ENCODE measurements around the gene CDK14.

CDK14 gene

DNA sequence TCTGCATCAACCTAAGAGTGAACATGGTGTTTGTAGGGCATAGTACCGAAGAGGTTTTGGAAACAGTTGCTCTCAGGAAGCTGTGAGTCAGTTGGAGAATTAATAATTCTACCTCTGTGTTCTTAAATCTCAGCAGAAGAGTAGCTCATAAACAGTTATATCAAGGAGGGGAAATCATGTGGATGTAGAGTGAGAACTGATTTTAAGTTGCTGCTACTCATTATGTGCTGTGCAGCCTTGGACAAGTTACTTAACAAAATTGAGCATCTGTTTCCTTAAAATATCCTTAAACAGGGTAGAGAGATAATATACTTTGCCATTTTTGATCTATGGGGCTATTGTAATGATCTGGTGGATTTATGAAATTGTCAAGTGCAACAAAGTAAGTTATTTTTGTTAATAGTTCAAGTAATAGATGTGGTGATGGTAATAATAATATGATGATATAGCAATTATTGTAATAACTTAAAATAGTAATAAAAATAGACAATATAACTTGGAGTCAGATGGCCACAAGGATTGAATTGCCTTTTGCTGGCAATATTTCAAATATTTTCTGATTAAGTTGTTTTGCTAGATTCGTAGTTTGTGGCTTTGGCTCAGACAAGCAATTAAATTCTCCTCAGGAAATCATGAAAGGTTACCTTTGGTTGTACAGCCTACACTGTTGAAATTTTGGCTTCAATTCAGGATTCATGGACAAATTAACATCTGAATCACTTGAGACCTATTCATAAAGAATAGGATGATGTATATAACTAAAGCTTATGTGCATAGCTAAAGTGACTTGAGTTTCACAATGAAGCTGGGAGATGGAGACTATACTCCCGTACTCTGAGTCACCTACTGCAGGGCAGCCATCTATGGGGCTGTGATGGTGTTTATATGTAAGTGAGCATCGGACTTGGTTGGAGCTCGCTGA lies 228.5 kb downstream of the CDK14 start:
- ATAC-seq (replicated peaks; ENCODE audit: extremely low read depth, poor library complexity, severe bottlenecking) (no peak), DNase-seq (ENCODE audit: low spot score in 2 of 2) (no peak)
- Mint-ChIP-seq H3K27ac (ENCODE audit: low read depth) (no peak overlapping the region), H3K4me3 (no peak overlapping the region), H3K9me3 (peaks cover 24% of the 10 kb centered on the region), H3K4me1 (no peaks in the 10 kb centered on the region), H3K27me3 (no peaks in the 10 kb centered on the region), H3K36me3 (ENCODE audit: insufficient read depth) (no peaks in the 10 kb centered on the region)

DNA sequence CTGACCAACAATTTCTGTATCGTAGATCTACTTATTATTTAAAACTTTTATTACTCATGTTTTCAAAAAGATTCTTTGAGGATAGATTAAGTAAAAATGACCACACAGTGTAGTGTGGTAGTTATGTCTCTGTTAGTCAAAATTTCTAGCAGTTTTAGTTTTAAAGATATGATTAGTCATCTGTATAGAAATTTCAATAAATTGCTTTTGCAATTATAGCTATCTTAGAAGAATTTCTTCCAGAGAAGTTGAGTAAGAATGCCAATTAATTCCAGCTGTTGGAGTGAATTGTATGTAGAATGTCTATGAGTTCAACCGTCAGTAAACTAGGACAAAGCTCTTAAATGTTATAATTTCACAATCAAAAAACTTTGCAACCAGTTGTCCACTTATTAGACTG lies 229.7 kb downstream of the CDK14 start:
- no peak for ATAC-seq (replicated peaks; ENCODE audit: extremely low read depth, poor library complexity, severe bottlenecking)
- H3K36me3 Mint-ChIP-seq (ENCODE audit: insufficient read depth): no peaks in the 10 kb centered on the region
- DNase-seq (ENCODE audit: low spot score in 2 of 2): no peak
- no peak overlapping the region for H3K4me3 Mint-ChIP-seq
- no peaks in the 10 kb centered on the region for H3K27me3 Mint-ChIP-seq
- no peak overlapping the region for H3K27ac Mint-ChIP-seq (ENCODE audit: low read depth)
- peaks cover 18% of the 10 kb centered on the region for H3K9me3 Mint-ChIP-seq
- no peaks in the 10 kb centered on the region for H3K4me1 Mint-ChIP-seq

DNA sequence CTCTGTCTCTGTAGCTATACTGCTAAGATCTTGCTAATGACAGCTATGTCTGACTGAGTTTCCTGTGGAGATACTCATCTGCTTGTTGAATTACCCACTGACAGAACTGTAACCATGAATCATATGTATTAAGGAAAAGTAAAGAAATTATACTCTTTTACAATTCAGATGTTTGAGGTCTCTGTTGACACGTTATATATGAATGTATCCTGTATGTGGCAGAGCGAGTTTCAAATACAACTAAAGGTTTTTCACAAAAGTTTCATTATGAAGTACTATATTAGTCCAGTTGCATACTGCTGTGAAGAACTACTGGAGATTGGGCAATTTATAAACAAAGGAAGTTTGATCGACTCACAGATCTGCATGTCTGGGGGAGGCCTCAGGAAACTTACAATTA lies 232.5 kb downstream of the CDK14 start:
- ATAC-seq (replicated peaks; ENCODE audit: extremely low read depth, poor library complexity, severe bottlenecking): no peak
- no peak overlapping the region for H3K4me3 Mint-ChIP-seq
- no peaks in the 10 kb centered on the region for H3K4me1 Mint-ChIP-seq
- H3K9me3 Mint-ChIP-seq: peaks cover 23% of the 10 kb centered on the region
- DNase-seq (ENCODE audit: low spot score in 2 of 2): no peak
- H3K27ac Mint-ChIP-seq (ENCODE audit: low read depth): no peak overlapping the region
- no peaks in the 10 kb centered on the region for H3K36me3 Mint-ChIP-seq (ENCODE audit: insufficient read depth)
- no peaks in the 10 kb centered on the region for H3K27me3 Mint-ChIP-seq

DNA sequence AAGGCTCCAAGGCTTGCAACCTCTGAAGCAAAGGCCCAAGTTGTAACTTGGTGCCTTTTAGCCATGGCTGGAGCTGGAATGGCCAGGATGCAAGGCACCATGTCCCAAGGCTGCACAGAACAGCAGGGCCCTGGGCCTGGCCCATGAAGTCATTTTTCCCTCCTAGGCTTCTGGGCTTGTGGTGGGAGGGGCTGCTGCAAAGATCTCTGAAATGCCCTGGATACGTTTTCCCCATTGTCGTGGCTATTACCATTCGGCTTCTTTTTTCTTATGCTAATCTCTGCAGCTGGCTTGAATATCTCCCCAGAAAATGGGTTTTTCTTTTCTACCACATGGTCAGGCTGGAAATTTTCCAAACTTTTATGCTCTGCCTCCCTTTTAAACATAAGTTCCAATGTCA lies 234.2 kb downstream of the CDK14 start:
- no peak overlapping the region for H3K4me3 Mint-ChIP-seq
- no peaks in the 10 kb centered on the region for H3K27me3 Mint-ChIP-seq
- H3K9me3 Mint-ChIP-seq: peaks cover 37% of the 10 kb centered on the region
- ATAC-seq (replicated peaks; ENCODE audit: extremely low read depth, poor library complexity, severe bottlenecking) (no peak), DNase-seq (ENCODE audit: low spot score in 2 of 2) (no peak)
- H3K36me3 Mint-ChIP-seq (ENCODE audit: insufficient read depth): no peaks in the 10 kb centered on the region
- no peak overlapping the region for H3K27ac Mint-ChIP-seq (ENCODE audit: low read depth)
- H3K4me1 Mint-ChIP-seq: no peaks in the 10 kb centered on the region

DNA sequence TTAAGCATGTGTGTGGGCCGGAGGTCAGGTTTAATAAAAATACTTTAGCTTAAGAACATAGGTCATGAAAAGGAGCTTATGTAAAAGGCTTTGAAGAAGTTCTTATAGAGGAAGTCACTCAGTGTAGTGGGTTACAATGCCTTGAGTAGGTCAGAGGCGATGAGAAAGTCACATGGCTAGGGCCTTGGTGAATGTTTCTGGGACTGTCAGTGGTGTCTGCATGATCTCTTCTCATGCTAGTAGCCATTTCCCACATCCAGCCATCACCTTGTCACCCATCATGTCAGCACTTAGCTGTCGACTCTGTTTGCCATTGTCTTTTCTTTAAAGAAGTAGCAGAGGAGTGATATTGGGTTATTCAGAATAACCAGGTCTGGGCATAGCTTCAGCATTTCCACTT lies 236.6 kb downstream of the CDK14 start:
- ATAC-seq (replicated peaks; ENCODE audit: extremely low read depth, poor library complexity, severe bottlenecking) (no peak), DNase-seq (ENCODE audit: low spot score in 2 of 2) (no peak)
- Mint-ChIP-seq H3K27ac (ENCODE audit: low read depth) (no peak overlapping the region), H3K9me3 (peaks cover 37% of the 10 kb centered on the region), H3K27me3 (no peaks in the 10 kb centered on the region), H3K4me1 (no peaks in the 10 kb centered on the region), H3K4me3 (no peak overlapping the region), H3K36me3 (ENCODE audit: insufficient read depth) (no peaks in the 10 kb centered on the region)

DNA sequence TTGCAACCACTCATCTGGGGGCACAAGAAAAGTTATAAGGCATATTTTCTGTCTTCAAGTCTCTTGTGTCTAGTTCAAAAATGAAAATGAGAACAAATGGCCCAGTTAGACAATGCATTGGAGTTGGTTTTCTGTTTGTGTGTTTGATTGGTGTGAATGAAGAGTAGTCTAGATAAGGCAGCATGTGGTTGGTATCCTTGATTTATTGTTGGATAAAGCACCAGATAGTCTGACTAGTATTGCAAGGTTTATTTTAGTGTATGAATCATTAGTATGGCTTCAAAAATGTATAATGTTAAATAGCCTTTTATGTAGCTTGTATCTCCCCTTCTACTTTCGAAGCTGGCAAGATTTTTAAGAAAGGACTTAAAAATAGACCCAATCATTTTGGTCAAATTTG lies 237.3 kb downstream of the CDK14 start:
- H3K4me3 Mint-ChIP-seq: no peak overlapping the region
- no peak overlapping the region for H3K27ac Mint-ChIP-seq (ENCODE audit: low read depth)
- no peaks in the 10 kb centered on the region for H3K36me3 Mint-ChIP-seq (ENCODE audit: insufficient read depth)
- no peak for ATAC-seq (replicated peaks; ENCODE audit: extremely low read depth, poor library complexity, severe bottlenecking)
- DNase-seq (ENCODE audit: low spot score in 2 of 2): no peak
- H3K9me3 Mint-ChIP-seq: peaks cover 37% of the 10 kb centered on the region
- H3K27me3 Mint-ChIP-seq: no peaks in the 10 kb centered on the region
- no peaks in the 10 kb centered on the region for H3K4me1 Mint-ChIP-seq

DNA sequence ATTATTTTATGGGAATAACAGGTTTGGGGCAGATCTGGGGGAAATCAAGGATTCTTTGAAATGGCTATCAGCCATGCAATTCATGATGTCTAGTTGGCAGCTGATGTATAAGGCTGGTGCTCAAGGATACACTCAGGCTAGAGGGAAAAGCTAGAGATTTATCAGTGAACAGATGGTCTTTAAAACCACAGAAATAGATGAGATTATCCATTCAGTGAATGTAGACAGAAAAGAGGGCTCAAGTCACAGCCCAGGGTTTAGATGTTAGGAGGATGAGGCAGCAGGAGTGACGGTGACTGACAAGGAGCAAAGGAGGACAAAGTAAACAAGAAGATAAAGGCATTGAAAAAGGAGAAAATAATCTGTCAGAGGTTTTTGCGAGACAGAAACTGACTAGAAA lies 238.7 kb downstream of the CDK14 start:
- no peak overlapping the region for H3K27ac Mint-ChIP-seq (ENCODE audit: low read depth)
- no peak for DNase-seq (ENCODE audit: low spot score in 2 of 2)
- no peaks in the 10 kb centered on the region for H3K27me3 Mint-ChIP-seq
- no peak for ATAC-seq (replicated peaks; ENCODE audit: extremely low read depth, poor library complexity, severe bottlenecking)
- H3K4me3 Mint-ChIP-seq: no peak overlapping the region
- peaks cover 29% of the 10 kb centered on the region for H3K9me3 Mint-ChIP-seq
- H3K36me3 Mint-ChIP-seq (ENCODE audit: insufficient read depth): no peaks in the 10 kb centered on the region
- H3K4me1 Mint-ChIP-seq: no peaks in the 10 kb centered on the region

DNA sequence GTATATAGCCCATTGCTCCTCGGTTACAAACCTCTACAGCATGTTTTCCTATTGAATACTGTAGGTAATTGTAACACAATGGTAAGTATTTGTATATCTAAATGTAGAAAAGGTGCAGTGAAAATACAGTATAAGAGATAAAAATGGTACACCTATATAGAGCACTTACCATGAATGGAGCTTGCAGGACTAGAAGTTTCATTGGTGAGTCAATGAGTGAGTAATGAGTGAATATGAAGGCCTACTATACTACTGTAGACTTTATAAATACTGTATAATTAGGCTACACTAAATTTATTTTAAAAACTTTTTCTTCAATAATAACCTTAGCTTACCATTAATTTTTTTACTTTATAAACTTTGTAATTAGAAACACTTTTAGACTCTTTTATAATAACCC lies 239.7 kb downstream of the CDK14 start:
- Mint-ChIP-seq H3K27me3 (no peaks in the 10 kb centered on the region), H3K4me1 (no peaks in the 10 kb centered on the region), H3K9me3 (peaks cover 26% of the 10 kb centered on the region), H3K36me3 (ENCODE audit: insufficient read depth) (no peaks in the 10 kb centered on the region), H3K4me3 (no peak overlapping the region), H3K27ac (ENCODE audit: low read depth) (no peak overlapping the region)
- ATAC-seq (replicated peaks; ENCODE audit: extremely low read depth, poor library complexity, severe bottlenecking) (no peak), DNase-seq (ENCODE audit: low spot score in 2 of 2) (no peak)

DNA sequence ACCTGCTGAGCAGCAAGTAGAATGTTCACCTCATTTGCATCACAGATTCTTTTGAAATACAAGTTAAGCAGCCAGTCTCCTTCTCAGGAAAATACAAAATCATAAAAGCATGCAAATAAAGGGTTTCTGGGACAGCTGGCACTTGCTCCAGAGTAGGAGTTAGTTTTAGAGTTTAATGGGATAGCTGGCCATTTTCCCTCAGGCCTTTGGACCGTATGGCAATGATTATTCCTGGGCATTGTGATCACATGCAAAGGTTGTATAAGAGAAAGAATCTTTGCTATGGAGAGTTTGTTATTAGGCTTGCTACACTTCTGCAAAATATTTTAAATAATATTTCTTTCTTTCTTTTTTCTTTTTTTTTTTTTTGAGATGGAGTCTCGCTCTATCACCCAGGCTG lies 240.8 kb downstream of the CDK14 start:
- no peak for ATAC-seq (replicated peaks; ENCODE audit: extremely low read depth, poor library complexity, severe bottlenecking)
- Mint-ChIP-seq H3K27me3 (no peaks in the 10 kb centered on the region), H3K4me1 (no peaks in the 10 kb centered on the region), H3K9me3 (peaks cover 15% of the 10 kb centered on the region), H3K4me3 (no peak overlapping the region), H3K27ac (ENCODE audit: low read depth) (no peak overlapping the region), H3K36me3 (ENCODE audit: insufficient read depth) (no peaks in the 10 kb centered on the region)
- no peak for DNase-seq (ENCODE audit: low spot score in 2 of 2)

DNA sequence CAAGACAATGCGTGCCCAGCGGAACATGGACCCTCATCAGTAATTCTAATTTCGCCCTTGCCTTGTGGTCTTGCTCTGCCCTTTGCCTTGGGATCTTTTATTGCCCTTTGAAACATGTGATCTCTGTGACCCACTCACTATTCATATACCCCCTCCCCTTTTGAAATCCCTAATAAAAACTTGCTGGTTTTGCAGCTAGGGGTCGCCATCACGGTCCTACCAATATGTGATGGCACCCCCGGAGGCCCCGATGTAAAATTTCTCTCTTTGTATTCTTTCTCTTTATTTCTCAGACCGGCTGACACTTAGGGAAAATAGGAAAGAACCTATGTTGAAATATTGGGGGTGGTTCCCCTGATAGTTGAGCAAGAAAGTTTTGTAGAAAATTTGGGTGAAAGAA lies 242.7 kb downstream of the CDK14 start:
- ATAC-seq (replicated peaks; ENCODE audit: extremely low read depth, poor library complexity, severe bottlenecking): no peak
- Mint-ChIP-seq H3K36me3 (ENCODE audit: insufficient read depth) (no peaks in the 10 kb centered on the region), H3K4me1 (no peaks in the 10 kb centered on the region), H3K27ac (ENCODE audit: low read depth) (no peak overlapping the region), H3K9me3 (peaks cover 14% of the 10 kb centered on the region), H3K27me3 (no peaks in the 10 kb centered on the region), H3K4me3 (no peak overlapping the region)
- no peak for DNase-seq (ENCODE audit: low spot score in 2 of 2)

DNA sequence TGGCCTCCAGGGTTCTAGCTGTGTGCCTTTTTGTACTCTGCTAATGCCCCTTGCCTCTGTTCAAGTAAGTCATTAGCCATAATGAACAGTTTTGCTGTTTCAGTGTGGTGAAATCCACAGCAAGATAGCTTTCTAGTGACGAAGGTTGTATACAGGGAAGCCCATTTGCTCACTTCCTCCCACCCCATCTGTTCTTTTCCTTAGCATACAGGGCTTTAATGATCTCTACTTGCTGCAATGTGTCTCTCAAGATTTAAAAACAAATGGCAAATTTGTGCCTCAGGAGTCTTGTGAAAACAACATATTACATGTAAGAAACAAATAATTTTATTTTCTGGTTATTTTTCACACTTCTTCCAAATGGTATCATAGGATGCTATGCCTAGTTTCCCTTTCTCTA lies 243.2 kb downstream of the CDK14 start:
- Mint-ChIP-seq H3K4me1 (no peaks in the 10 kb centered on the region), H3K9me3 (peaks cover 11% of the 10 kb centered on the region), H3K36me3 (ENCODE audit: insufficient read depth) (no peaks in the 10 kb centered on the region), H3K27me3 (no peaks in the 10 kb centered on the region), H3K27ac (ENCODE audit: low read depth) (no peak overlapping the region), H3K4me3 (no peak overlapping the region)
- ATAC-seq (replicated peaks; ENCODE audit: extremely low read depth, poor library complexity, severe bottlenecking) (no peak), DNase-seq (ENCODE audit: low spot score in 2 of 2) (no peak)

DNA sequence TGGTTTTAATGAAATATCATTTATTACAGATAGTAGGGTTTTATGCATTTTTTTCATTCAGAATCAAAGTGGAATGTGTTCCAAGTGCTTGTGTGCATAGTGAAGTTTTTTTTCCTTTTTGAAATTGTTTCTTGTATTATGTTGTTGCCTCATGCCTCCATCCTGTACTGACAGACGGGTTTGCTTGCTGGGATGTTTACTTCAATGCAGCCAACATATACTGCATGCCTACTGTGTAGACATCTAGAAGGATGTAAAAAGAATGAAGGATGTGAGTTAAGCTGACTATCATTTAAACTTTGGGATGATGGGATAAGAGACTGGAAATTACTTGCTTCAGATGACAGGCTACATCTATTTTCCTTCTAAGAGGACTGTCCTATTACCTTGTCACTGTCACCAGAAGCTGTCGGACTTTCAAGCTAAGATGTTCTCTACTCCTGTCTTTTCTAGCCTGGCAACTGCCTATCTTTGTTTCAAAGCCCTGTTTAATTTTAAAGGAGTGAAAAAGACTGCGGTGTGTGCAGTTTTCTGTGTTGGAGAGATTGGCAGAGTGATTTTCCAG lies 243.7 kb downstream of the CDK14 start:
- no peak for DNase-seq (ENCODE audit: low spot score in 2 of 2)
- Mint-ChIP-seq H3K36me3 (ENCODE audit: insufficient read depth) (no peaks in the 10 kb centered on the region), H3K4me3 (no peak overlapping the region), H3K27me3 (no peaks in the 10 kb centered on the region), H3K9me3 (peaks cover 6% of the 10 kb centered on the region), H3K4me1 (no peaks in the 10 kb centered on the region), H3K27ac (ENCODE audit: low read depth) (no peak overlapping the region)
- ATAC-seq (replicated peaks; ENCODE audit: extremely low read depth, poor library complexity, severe bottlenecking): no peak

DNA sequence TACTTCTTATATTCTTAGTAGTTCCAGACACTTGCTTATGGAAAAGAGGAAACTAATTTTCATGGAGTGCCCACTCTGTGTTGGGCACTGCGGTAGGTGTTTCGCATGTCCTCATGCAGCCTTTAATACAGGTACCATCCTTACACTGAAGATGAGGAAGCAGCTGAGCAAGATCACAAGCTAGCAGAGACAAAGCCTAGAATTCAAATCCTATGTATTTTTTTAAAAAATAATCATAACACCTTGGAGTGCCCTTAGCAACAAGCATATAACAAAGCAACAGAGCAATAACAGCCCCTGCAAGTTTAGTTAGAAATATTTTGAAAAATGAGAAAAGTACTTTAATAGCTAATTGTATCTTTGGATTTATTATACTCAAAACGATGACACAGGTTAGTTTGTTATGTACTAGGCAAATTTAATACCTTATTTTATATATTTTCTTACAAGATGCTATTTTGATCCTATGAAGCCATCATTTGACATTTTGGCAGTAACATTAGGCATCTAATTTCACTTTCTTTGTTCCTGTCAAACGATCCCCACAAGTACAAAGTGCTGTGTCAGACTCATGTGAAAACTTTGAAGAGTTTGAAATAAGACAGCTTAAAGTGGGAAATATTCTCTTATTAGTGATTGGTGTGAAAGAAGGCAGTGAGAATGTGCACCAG lies 245.8 kb downstream of the CDK14 start:
- peaks cover 6% of the 10 kb centered on the region for H3K9me3 Mint-ChIP-seq
- H3K4me1 Mint-ChIP-seq: no peaks in the 10 kb centered on the region
- ATAC-seq (replicated peaks; ENCODE audit: extremely low read depth, poor library complexity, severe bottlenecking) (no peak), DNase-seq (ENCODE audit: low spot score in 2 of 2) (no peak)
- no peak overlapping the region for H3K27ac Mint-ChIP-seq (ENCODE audit: low read depth)
- no peak overlapping the region for H3K4me3 Mint-ChIP-seq
- no peaks in the 10 kb centered on the region for H3K27me3 Mint-ChIP-seq
- no peaks in the 10 kb centered on the region for H3K36me3 Mint-ChIP-seq (ENCODE audit: insufficient read depth)

Measured in central memory CD8-positive, alpha-beta T cell (primary cell).